HEK293 (cell line): ENCODE measurements around the gene PRPF6.

Experiments
- CTCF ChIA-PET: fragments of 350-600 bp; formaldehyde crosslinking; extraction: SDS; loops from one replicate; lab custom pipeline; 2021; ENCODE audit warnings: antibody characterized with exemption; lab: Yijun Ruan, JAX
- POLR2A ChIA-PET: fragments of 300-600 bp; formaldehyde crosslinking; extraction: SDS; loops from one replicate; lab custom pipeline; 2020; ENCODE audit warnings: antibody characterized with exemption, inconsistent platforms; lab: Yijun Ruan, JAX
- H3K27ac ChIP-seq: fragments of 200-500 bp; sonication (Bioruptor generic); 2 replicates; pipeline ENCODE4 v1.5.1; 2014; ENCODE audit warnings: low read depth, low read length, control low read depth, inconsistent platforms; ENCODE audit errors: extremely low read depth
- H3K36me3 ChIP-seq, 2 experiments: fragments of 200-500 bp in 1 of 2; sonication (Bioruptor generic) in 1 of 2; 1 replicate in 1 of 2; 2 replicates in 1 of 2; pipeline ENCODE4 v1.5.1; 2014 to 2017; ENCODE audit warnings: inconsistent platforms in 2 of 2, low read length in 2 of 2; ENCODE audit not compliant: control insufficient read depth in 2 of 2, insufficient read depth in 1 of 2
- H3K4me1 ChIP-seq: fragments of 200-500 bp; sonication (Bioruptor generic); 2 replicates; pipeline ENCODE4 v1.5.1; 2014; ENCODE audit warnings: mild to moderate bottlenecking, low read length, inconsistent platforms; ENCODE audit not compliant: control insufficient read depth, insufficient read depth
- H3K4me3 ChIP-seq: 2 replicates; pipeline ENCODE4 v1.5.1; 2011; ENCODE audit warnings: low read depth, mild to moderate bottlenecking, control low read depth, low read length, moderate library complexity
- H3K9me3 ChIP-seq: fragments of 200-500 bp; sonication (Bioruptor generic); 2 replicates; pipeline ENCODE4 v1.5.1; 2014; ENCODE audit warnings: low read depth, low read length, inconsistent platforms; ENCODE audit not compliant: control insufficient read depth, insufficient read depth
- GLIS2 ChIP-seq: fragments of 450-650 bp; formaldehyde crosslinking; IDR thresholded peaks from 2 replicates; pipeline ENCODE4 v1.5.1; 2016; ENCODE audit warnings: missing biosample characterization, missing genetic modification characterization
- KLF1 ChIP-seq: fragments of 450-650 bp; formaldehyde crosslinking; IDR thresholded peaks from 2 replicates; pipeline ENCODE4 v1.5.1; 2016; ENCODE audit warnings: missing biosample characterization, missing genetic modification characterization
- KLF10 ChIP-seq: fragments of 450-650 bp; IDR thresholded peaks from 2 replicates; pipeline ENCODE4 v1.5.1; 2018; ENCODE audit warnings: missing biosample characterization, mild to moderate bottlenecking, missing genetic modification characterization
- KLF16 ChIP-seq: fragments of 450-650 bp; formaldehyde crosslinking; IDR thresholded peaks from 2 replicates; pipeline ENCODE4 v1.5.1; 2017; ENCODE audit warnings: missing biosample characterization, missing genetic modification characterization
- KLF7 ChIP-seq: fragments of 450-650 bp; formaldehyde crosslinking; IDR thresholded peaks from 2 replicates; pipeline ENCODE4 v1.5.1; 2016; ENCODE audit warnings: missing biosample characterization, missing genetic modification characterization, borderline replicate concordance
- KLF8 ChIP-seq: fragments of 450-650 bp; formaldehyde crosslinking; IDR thresholded peaks from 2 replicates; pipeline ENCODE4 v1.5.1; 2016; ENCODE audit warnings: missing biosample characterization, missing genetic modification characterization
- KLF9 ChIP-seq: fragments of 450-650 bp; formaldehyde crosslinking; IDR thresholded peaks from 2 replicates; pipeline ENCODE4 v1.5.1; 2016; ENCODE audit warnings: missing biosample characterization, missing genetic modification characterization, low read depth
- SCRT1 ChIP-seq: fragments of 450-650 bp; formaldehyde crosslinking; IDR thresholded peaks from 2 replicates; pipeline ENCODE4 v1.5.1; 2016; ENCODE audit warnings: missing biosample characterization, missing genetic modification characterization, borderline replicate concordance
- SP7 ChIP-seq: fragments of 450-650 bp; formaldehyde crosslinking; IDR thresholded peaks from 2 replicates; pipeline ENCODE4 v1.5.1; 2016; ENCODE audit warnings: missing biosample characterization, missing genetic modification characterization
- TSHZ1 ChIP-seq: fragments of 450-650 bp; formaldehyde crosslinking; IDR thresholded peaks from 2 replicates; pipeline ENCODE4 v1.5.1; 2016; ENCODE audit warnings: missing biosample characterization, missing genetic modification characterization, borderline replicate concordance
- WT1 ChIP-seq: fragments of 450-650 bp; formaldehyde crosslinking; IDR thresholded peaks from 2 replicates; pipeline ENCODE4 v1.5.1; 2016; ENCODE audit warnings: missing biosample characterization, missing genetic modification characterization
- ZBTB11 ChIP-seq: fragments of 450-650 bp; formaldehyde crosslinking; conservative IDR thresholded peaks from 2 replicates; pipeline ENCODE4 v1.5.1; 2016; ENCODE audit warnings: low read depth, missing biosample characterization, missing genetic modification characterization
- ZBTB48 ChIP-seq: fragments of 450-650 bp; formaldehyde crosslinking; IDR thresholded peaks from 2 replicates; pipeline ENCODE4 v1.5.1; 2016; ENCODE audit warnings: missing biosample characterization, missing genetic modification characterization
- ZFHX2 ChIP-seq: fragments of 450-650 bp; formaldehyde crosslinking; conservative IDR thresholded peaks from 2 replicates; pipeline ENCODE4 v1.5.1; 2016; ENCODE audit warnings: missing biosample characterization, missing genetic modification characterization
- ZNF121 ChIP-seq: fragments of 450-650 bp; formaldehyde crosslinking; IDR thresholded peaks from 2 replicates; pipeline ENCODE4 v1.5.1; 2016; ENCODE audit warnings: missing biosample characterization, missing genetic modification characterization
- ZNF19 ChIP-seq: fragments of 450-650 bp; formaldehyde crosslinking; IDR thresholded peaks from 2 replicates; pipeline ENCODE4; 2016; ENCODE audit warnings: missing biosample characterization, missing genetic modification characterization, low read depth
- ZNF2 ChIP-seq: fragments of 450-650 bp; formaldehyde crosslinking; IDR thresholded peaks from 2 replicates; pipeline ENCODE4 v1.5.1; 2016; ENCODE audit warnings: missing biosample characterization, missing genetic modification characterization
- ZNF274 ChIP-seq, 2 experiments: fragments of 200-500 bp in 1 of 2; fragments of 450-650 bp in 1 of 2; sonication (Bioruptor generic) in 1 of 2; formaldehyde crosslinking in 1 of 2; IDR thresholded peaks; 2 replicates each; pipeline versions ENCODE4 v1.5.1 to v1.6.1; 2014 to 2016; ENCODE audit warnings: borderline replicate concordance in 1 of 2, inconsistent platforms in 1 of 2, low read length in 1 of 2, missing biosample characterization in 1 of 2, missing genetic modification characterization in 1 of 2
- ZNF362 ChIP-seq: fragments of 450-650 bp; formaldehyde crosslinking; IDR thresholded peaks from 2 replicates; pipeline ENCODE4 v1.5.1; 2016; ENCODE audit warnings: missing biosample characterization, missing genetic modification characterization
- ZNF366 ChIP-seq: fragments of 450-650 bp; formaldehyde crosslinking; conservative IDR thresholded peaks from 2 replicates; pipeline ENCODE4 v1.5.1; 2016; ENCODE audit warnings: missing biosample characterization, missing genetic modification characterization
- ZNF404 ChIP-seq: fragments of 450-650 bp; formaldehyde crosslinking; IDR thresholded peaks from 2 replicates; pipeline ENCODE4 v1.5.1; 2017; ENCODE audit warnings: missing biosample characterization, missing genetic modification characterization
- ZNF530 ChIP-seq: fragments of 450-650 bp; formaldehyde crosslinking; IDR thresholded peaks from 2 replicates; pipeline ENCODE4 v1.5.1; 2016; ENCODE audit warnings: low read depth, missing biosample characterization, missing genetic modification characterization
- ZNF549 ChIP-seq: fragments of 450-650 bp; IDR thresholded peaks from 2 replicates; pipeline ENCODE4 v1.5.1; 2018; ENCODE audit warnings: missing biosample characterization, missing genetic modification characterization, mild to moderate bottlenecking, inconsistent platforms, moderate library complexity
- ZNF585B ChIP-seq: fragments of 450-650 bp; formaldehyde crosslinking; IDR thresholded peaks from 2 replicates; pipeline ENCODE4 v1.5.1; 2016; ENCODE audit warnings: missing biosample characterization, missing genetic modification characterization
- ZNF624 ChIP-seq: fragments of 450-650 bp; formaldehyde crosslinking; IDR thresholded peaks from 2 replicates; pipeline ENCODE4 v1.5.1; 2017; ENCODE audit warnings: missing biosample characterization, missing genetic modification characterization
- ZNF626 ChIP-seq: fragments of 450-650 bp; sonication (Bioruptor Pico); formaldehyde crosslinking; IDR thresholded peaks from 2 replicates; pipeline ENCODE4 v1.5.1; 2018; ENCODE audit warnings: missing biosample characterization, missing genetic modification characterization, inconsistent platforms
- ZNF692 ChIP-seq: fragments of 450-650 bp; formaldehyde crosslinking; IDR thresholded peaks from 2 replicates; pipeline ENCODE4 v1.5.1; 2016; ENCODE audit warnings: missing biosample characterization, missing genetic modification characterization
- ZNF707 ChIP-seq: fragments of 450-650 bp; formaldehyde crosslinking; IDR thresholded peaks from 2 replicates; pipeline ENCODE4 v1.5.1; 2016; ENCODE audit warnings: missing biosample characterization, missing genetic modification characterization
- ZNF837 ChIP-seq: fragments of 450-650 bp; formaldehyde crosslinking; IDR thresholded peaks from 2 replicates; pipeline ENCODE4 v1.5.1; 2016; ENCODE audit warnings: missing biosample characterization, missing genetic modification characterization

PRPF6 gene

GRCh38 chr20:63942250-63942951 is 38.5 kb upstream of the PRPF6 start:
- Histone ChIP-seq H3K36me3 (peaks cover 0 to 72% of the 10 kb centered on the region in 2 experiments; a peak in 2 of 3 replicates), H3K9me3 (no peaks in the 10 kb centered on the region), H3K4me3 (no peak overlapping the region), H3K27ac (0 out of 2 replicates have a peak overlapping the region, but pooled peaks have one; percentile 9), H3K4me1 (no peaks in the 10 kb centered on the region)
- ChIA-PET CTCF (interaction anchor here (0.6 kb wide), 1 partner anchor 14 kb away, joined by 4 read pairs; no protein-coding TSS in a partner anchor), POLR2A (no interaction called here)
- TF ChIP-seq ZNF549 (tag by site-specific recombination) (no peak), ZNF626 (tag by site-specific recombination) (no peak), ZBTB48 (tag by site-specific recombination) (no peak), KLF1 (peak; percentile 61), KLF7 (0 out of 2 replicates have a peak, but pooled peaks have one; percentile 53), ZNF692 (tag by site-specific recombination) (no peak), ZNF366 (0 out of 2 replicates have a peak, but pooled peaks have one; percentile 10), KLF10 (tag by site-specific recombination) (peak; percentile 73), KLF8 (peak; percentile 81), ZNF624 (tag by site-specific recombination) (no peak), SCRT1 (no peak), ZNF707 (tag by site-specific recombination) (no peak), ZBTB11 (no peak), ZNF274 (IDR thresholded peaks at IDR 0.05; ENCODE audit: low read length) (no peak), ZNF274 (tag by site-specific recombination; IDR thresholded peaks at IDR 0.05; ENCODE audit: borderline replicate concordance) (no peak), KLF9 (peak; percentile 95), KLF16 (tag by site-specific recombination) (peak; percentile 82), ZFHX2 (0 out of 2 replicates have a peak, but pooled peaks have one; percentile 10), SP7 (tag by site-specific recombination) (peak; percentile 43; the same call in 1 of the 2 replicates), ZNF362 (tag by site-specific recombination) (no peak), ZNF837 (no peak), ZNF404 (tag by site-specific recombination) (no peak), ZNF2 (tag by site-specific recombination) (no peak), ZNF121 (0 out of 2 replicates have a peak, but pooled peaks have one; percentile 27), TSHZ1 (tag by site-specific recombination) (no peak), ZNF530 (tag by site-specific recombination) (no peak), ZNF585B (tag by site-specific recombination) (no peak), GLIS2 (tag by site-specific recombination) (peak; percentile 61; the same call in 1 of the 2 replicates), WT1 (no peak), ZNF19 (tag by site-specific recombination) (no peak)
